Measurements from ENCODE around the gene PPHLN1. TPM values are rescaled to one million over a fixed set of nuclear protein-coding genes. Genes with fewer than 3 reads are reported as not detected.

The PPHLN1 gene
- total RNA-seq, 2 experiments from 2014 or later = 73.2 to 76.1 TPM

GRCh38 chr12:42450248-42450647, 124.3 kb downstream of the PPHLN1 start:
- DNase-seq (no peak), ATAC-seq (no peak)
- CTCF ChIA-PET = no interaction called here
- Mint-ChIP-seq H3K4me1 (ENCODE audit: low read depth) (no peaks in the 10 kb centered on the region), H3K27ac (no peak overlapping the region), H3K4me3 (no peak overlapping the region), H3K27me3 (no peaks in the 10 kb centered on the region), H3K9me3 (no peaks in the 10 kb centered on the region), H3K36me3 (ENCODE audit: low read depth) (peaks cover 32% of the 10 kb centered on the region)
- no peak for TF ChIP-seq CTCF (IDR thresholded peaks at IDR 0.05)
- intact Hi-C loops (cut with micrococcal nuclease) = no loop called here
- POLR2A ChIA-PET = no interaction called here

- no peaks in the 10 kb centered on the region for H3K36me3 Mint-ChIP-seq (ENCODE audit: low read depth)
- intact Hi-C loops (cut with micrococcal nuclease) = no loop called here
- H3K4me3 Mint-ChIP-seq = no peak overlapping the region
- ChIA-PET POLR2A (no interaction called here), CTCF (no interaction called here)
- DNase-seq = no peak
- H3K27me3 Mint-ChIP-seq = no peaks in the 10 kb centered on the region
- H3K9me3 Mint-ChIP-seq = no peaks in the 10 kb centered on the region
- no peaks in the 10 kb centered on the region for H3K4me1 Mint-ChIP-seq (ENCODE audit: low read depth)
- no peak for TF ChIP-seq CTCF (IDR thresholded peaks at IDR 0.05)
- ATAC-seq = no peak
- H3K27ac Mint-ChIP-seq = no peak overlapping the region
These were observed 132.6 kb downstream of the PPHLN1 start for GRCh38 chr12:42458575-42458974.

GRCh38 chr12:42459336-42459847, 133.4 kb downstream of the PPHLN1 start:
- Mint-ChIP-seq H3K27me3 (no peaks in the 10 kb centered on the region), H3K4me3 (no peak overlapping the region), H3K9me3 (no peaks in the 10 kb centered on the region), H3K36me3 (ENCODE audit: low read depth) (no peaks in the 10 kb centered on the region), H3K4me1 (ENCODE audit: low read depth) (no peaks in the 10 kb centered on the region), H3K27ac (no peak overlapping the region)
- no peak for TF ChIP-seq CTCF (IDR thresholded peaks at IDR 0.05)
- DNase-seq (no peak), ATAC-seq (no peak)
- CTCF ChIA-PET = no interaction called here
- POLR2A ChIA-PET = no interaction called here
- intact Hi-C loops (cut with micrococcal nuclease) = no loop called here

GRCh38 chr12:42462486-42462885, 136.5 kb downstream of the PPHLN1 start:
- ChIA-PET POLR2A (no interaction called here), CTCF (no interaction called here)
- intact Hi-C loops (cut with micrococcal nuclease) = no loop called here
- H3K4me1 Mint-ChIP-seq (ENCODE audit: low read depth) = no peaks in the 10 kb centered on the region
- peaks cover 2% of the 10 kb centered on the region for H3K27me3 Mint-ChIP-seq
- H3K36me3 Mint-ChIP-seq (ENCODE audit: low read depth) = no peaks in the 10 kb centered on the region
- ATAC-seq (no peak), DNase-seq (no peak)
- H3K9me3 Mint-ChIP-seq = no peaks in the 10 kb centered on the region
- H3K4me3 Mint-ChIP-seq = no peak overlapping the region
- H3K27ac Mint-ChIP-seq = no peak overlapping the region
- no peak for TF ChIP-seq CTCF (IDR thresholded peaks at IDR 0.05)

GRCh38 chr12:42463671-42464070, 137.7 kb downstream of the PPHLN1 start:
- ATAC-seq (no peak), DNase-seq (no peak)
- H3K9me3 Mint-ChIP-seq = no peaks in the 10 kb centered on the region
- intact Hi-C loops (cut with micrococcal nuclease) = no loop called here
- CTCF ChIA-PET = no interaction called here
- no peak for TF ChIP-seq CTCF (IDR thresholded peaks at IDR 0.05)
- peaks cover 2% of the 10 kb centered on the region for H3K4me1 Mint-ChIP-seq (ENCODE audit: low read depth)
- POLR2A ChIA-PET = interaction anchor here (0.6 kb wide), 2 partner anchors 13 to 1519 kb away, joined by 3 read pairs; no protein-coding TSS in a partner anchor
- H3K27me3 Mint-ChIP-seq = peaks cover 5% of the 10 kb centered on the region
- H3K36me3 Mint-ChIP-seq (ENCODE audit: low read depth) = no peaks in the 10 kb centered on the region
- H3K4me3 Mint-ChIP-seq = no peak overlapping the region
- no peak overlapping the region for H3K27ac Mint-ChIP-seq

All from activated CD8-positive, alpha-beta T cell treated with anti-CD3 and anti-CD28 coated beads for 36 hours (primary cell).